Measurements from ENCODE around the gene NFKB1. TPM values are rescaled to one million over a fixed set of nuclear protein-coding genes. Genes with fewer than 3 reads are reported as not detected.

Gene NFKB1
- total RNA-seq, 1 donor from 2014 or later, result 43.0 TPM

DNA sequence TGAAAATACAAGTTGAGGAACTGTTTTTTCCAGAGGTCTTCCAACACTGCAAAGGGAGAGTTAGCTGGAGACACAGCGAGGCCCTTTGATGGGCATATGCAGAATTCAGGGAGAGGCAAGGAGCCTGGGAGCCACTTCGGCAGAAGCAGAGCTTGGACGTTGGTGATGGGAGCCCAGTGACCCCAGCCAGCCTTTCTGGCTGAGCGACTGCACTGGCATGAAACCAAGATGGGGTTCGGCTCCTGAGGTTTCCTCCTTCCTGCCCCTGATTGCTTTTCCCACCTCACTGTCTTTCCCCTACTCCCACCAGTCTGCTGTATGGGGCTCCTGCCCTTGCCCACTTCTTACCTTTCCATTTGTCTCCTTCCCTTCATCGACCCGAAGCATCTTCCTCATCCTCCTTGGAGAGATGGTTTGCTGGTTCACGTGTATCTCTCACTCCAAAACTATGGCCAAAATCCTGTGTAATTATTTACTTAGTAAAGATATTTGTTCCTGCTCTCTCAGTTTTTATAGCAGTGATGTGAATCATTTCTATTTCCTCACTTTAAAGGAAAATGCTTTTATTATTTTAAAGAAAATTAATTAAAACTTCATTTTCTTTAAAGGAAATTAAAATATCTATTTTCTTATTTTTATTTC is 100.5 kb downstream of the NFKB1 start:
- no peak for DNase-seq (ENCODE audit: low read depth)
- Histone ChIP-seq H3K27me3 (ENCODE audit: control insufficient read depth, insufficient read depth, low read length) (no peaks in the 10 kb centered on the region), H3K4me3 (ENCODE audit: low read depth, low read length) (no peak overlapping the region), H3K36me3 (ENCODE audit: control insufficient read depth, insufficient read depth, low read length) (peaks cover 3% of the 10 kb centered on the region)
- TF ChIP-seq, protein P1, sequence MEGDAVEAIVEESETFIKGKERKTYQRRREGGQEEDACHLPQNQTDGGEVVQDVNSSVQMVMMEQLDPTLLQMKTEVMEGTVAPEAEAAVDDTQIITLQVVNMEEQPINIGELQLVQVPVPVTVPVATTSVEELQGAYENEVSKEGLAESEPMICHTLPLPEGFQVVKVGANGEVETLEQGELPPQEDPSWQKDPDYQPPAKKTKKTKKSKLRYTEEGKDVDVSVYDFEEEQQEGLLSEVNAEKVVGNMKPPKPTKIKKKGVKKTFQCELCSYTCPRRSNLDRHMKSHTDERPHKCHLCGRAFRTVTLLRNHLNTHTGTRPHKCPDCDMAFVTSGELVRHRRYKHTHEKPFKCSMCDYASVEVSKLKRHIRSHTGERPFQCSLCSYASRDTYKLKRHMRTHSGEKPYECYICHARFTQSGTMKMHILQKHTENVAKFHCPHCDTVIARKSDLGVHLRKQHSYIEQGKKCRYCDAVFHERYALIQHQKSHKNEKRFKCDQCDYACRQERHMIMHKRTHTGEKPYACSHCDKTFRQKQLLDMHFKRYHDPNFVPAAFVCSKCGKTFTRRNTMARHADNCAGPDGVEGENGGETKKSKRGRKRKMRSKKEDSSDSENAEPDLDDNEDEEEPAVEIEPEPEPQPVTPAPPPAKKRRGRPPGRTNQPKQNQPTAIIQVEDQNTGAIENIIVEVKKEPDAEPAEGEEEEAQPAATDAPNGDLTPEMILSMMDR (IDR thresholded peaks at IDR 0.05; ENCODE audit: insufficient read depth, low read length, poor library complexity, severe bottlenecking), result no peak

DNA sequence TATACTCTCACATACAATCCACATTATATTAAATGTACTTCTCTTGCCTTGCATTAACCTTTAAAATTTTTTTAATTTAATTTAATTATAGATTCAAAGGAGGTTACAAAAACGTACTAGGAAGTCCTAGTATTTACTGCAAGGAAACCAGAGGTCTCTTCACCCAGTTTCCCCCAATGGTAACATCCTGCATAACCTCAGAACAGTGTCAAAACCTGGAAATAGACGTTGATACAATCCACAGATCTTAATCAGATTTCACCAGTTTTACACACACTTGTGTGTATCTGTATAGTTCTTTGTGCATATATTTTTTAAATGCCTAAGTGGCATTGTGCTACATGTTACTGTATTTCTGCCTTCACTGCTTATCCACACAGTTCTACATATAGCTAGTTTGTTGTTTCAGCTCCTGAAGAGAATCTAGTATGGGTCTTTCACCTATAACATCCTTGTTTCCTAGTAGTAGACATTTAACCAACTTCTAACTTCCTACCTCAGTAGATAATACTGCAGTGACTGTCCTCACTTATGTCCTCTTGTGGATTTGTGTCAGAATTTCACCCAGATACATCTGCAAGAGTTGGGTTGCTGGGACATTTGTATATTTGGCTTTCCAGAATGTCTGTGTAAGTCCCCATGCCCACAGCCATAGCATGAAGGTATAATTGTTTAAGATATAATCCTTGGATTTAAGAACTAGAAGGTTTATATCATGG is 103.2 kb downstream of the NFKB1 start:
- Histone ChIP-seq H3K4me3 (ENCODE audit: low read depth, low read length) (no peak overlapping the region), H3K36me3 (ENCODE audit: control insufficient read depth, insufficient read depth, low read length) (peaks cover 2% of the 10 kb centered on the region), H3K27me3 (ENCODE audit: control insufficient read depth, insufficient read depth, low read length) (no peaks in the 10 kb centered on the region)
- DNase-seq (ENCODE audit: low read depth), result no peak
- TF ChIP-seq, protein P1 (IDR thresholded peaks at IDR 0.05; ENCODE audit: insufficient read depth, low read length, poor library complexity, severe bottlenecking), result no peak

DNA sequence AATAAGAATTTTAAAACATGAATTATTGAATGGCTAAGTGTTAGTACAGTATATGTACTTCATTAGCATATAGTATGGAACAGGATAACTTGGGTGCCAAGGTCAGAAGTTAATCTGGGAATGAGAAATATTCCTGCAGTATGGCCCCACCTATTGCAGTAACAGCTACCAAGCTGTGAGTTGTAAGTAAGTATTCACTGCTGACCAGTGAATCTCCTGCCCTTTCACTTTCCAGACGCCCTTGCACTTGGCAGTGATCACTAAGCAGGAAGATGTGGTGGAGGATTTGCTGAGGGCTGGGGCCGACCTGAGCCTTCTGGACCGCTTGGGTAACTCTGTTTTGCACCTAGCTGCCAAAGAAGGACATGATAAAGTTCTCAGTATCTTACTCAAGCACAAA is 105.1 kb downstream of the NFKB1 start:
- peaks cover 2% of the 10 kb centered on the region for H3K36me3 ChIP-seq (ENCODE audit: control insufficient read depth, insufficient read depth, low read length)
- DNase-seq (ENCODE audit: low read depth), result no peak
- TF ChIP-seq, protein P1 (IDR thresholded peaks at IDR 0.05; ENCODE audit: insufficient read depth, low read length, poor library complexity, severe bottlenecking), result no peak

DNA sequence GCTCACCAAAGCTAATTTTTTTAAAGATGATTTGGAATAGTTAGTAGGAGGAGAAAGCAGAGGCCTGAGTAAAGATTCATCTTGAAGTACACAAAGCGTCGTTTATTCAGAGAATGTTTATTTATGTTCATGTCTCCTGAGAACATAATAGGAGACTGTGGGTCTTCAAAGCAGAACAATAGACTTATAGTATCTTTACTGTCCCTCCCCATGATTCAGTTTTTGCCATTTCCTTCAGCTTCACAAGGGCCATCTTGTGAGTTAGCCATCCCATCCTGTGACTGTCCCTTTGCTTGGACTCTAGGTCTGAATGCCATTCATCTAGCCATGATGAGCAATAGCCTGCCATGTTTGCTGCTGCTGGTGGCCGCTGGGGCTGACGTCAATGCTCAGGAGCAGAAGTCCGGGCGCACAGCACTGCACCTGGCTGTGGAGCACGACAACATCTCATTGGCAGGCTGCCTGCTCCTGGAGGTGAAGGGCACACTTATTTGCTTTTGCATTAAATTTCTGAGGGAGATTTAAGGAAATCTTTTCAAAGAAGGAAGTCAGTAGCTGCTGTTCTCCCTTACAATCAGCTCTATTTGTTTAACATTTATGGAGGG is 105.8 kb downstream of the NFKB1 start:
- TF ChIP-seq, protein P1 (IDR thresholded peaks at IDR 0.05; ENCODE audit: insufficient read depth, low read length, poor library complexity, severe bottlenecking), result no peak
- DNase-seq (ENCODE audit: low read depth), result no peak

More for the DNA sequence above, 105.1 kb downstream of the NFKB1 start:
- Histone ChIP-seq H3K4me3 (ENCODE audit: low read depth, low read length) (no peak overlapping the region), H3K27me3 (ENCODE audit: control insufficient read depth, insufficient read depth, low read length) (no peaks in the 10 kb centered on the region)

DNA sequence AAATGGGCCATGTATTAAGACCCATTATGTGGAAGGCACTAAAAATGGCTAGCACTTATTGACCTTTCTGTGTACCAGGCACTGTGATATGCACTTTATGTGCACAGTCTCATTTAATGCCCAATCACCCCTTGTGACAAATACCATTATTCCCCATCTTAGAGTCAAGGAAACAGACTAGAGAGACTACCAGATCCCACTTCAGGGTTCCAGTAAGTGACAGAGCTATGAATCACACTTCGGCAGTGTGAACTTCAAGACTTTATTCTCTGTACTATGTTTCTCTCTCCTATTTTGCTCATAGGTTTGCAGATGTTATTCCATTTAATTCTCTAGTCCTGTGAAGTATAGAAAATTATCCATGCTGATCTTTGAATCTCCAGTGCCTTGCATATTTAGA is 107.0 kb downstream of the NFKB1 start:
- no peaks in the 10 kb centered on the region for H3K27me3 ChIP-seq (ENCODE audit: control insufficient read depth, insufficient read depth, low read length)
- H3K36me3 ChIP-seq (ENCODE audit: control insufficient read depth, insufficient read depth, low read length), result peaks cover 2% of the 10 kb centered on the region
- H3K4me3 ChIP-seq (ENCODE audit: low read depth, low read length), result no peak overlapping the region
- TF ChIP-seq, protein P1 (IDR thresholded peaks at IDR 0.05; ENCODE audit: insufficient read depth, low read length, poor library complexity, severe bottlenecking), result no peak
- DNase-seq (ENCODE audit: low read depth), result no peak

More for the DNA sequence above, 105.8 kb downstream of the NFKB1 start:
- H3K36me3 ChIP-seq (ENCODE audit: control insufficient read depth, insufficient read depth, low read length), result peaks cover 2% of the 10 kb centered on the region
- no peak overlapping the region for H3K4me3 ChIP-seq (ENCODE audit: low read depth, low read length)
- H3K27me3 ChIP-seq (ENCODE audit: control insufficient read depth, insufficient read depth, low read length), result no peaks in the 10 kb centered on the region

All from kidney epithelial cell (primary cell).